ENCODE measurements around the gene NRF1.
"Not testable (repeated sequence)": the region's sequence is repeated elsewhere in the genome, so short reads cannot be mapped to it uniquely, and the experiment has no call there.

NRF1 gene

DNA sequence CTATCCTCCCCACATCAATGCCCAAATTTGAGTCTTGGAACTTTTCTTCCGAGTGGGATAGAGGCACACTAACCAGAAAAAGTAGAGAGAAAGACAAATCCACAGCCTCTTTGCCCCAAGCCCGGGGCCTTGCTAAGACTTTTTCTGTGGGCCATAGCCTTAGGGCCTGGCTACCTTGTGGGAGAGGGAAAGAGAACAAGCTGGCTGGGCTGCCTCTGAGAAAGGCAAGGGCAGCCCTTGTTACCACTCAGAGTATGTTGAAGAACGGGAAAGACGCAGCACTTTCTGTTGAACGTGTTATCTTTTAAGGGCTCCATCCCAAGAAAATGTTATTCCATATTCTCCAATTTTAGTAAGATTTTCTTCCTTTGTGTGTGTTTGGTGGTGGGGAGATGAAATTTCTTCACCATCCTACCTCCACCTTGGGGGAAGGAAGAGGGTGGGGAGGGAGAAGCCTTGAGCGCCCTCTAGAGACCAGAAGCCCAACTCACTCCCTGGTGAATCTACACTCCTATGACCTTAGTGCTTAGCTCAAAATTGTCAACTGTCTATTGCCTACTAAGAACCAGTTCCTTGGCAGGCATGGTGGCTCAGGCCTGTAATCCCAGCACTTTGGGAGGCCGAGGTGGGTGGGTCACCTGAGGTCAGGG, 3.9 kb upstream of the NRF1 start:
- no peak for DNase-seq

- no peak for DNase-seq
Measured at GRCh38 chr7:129609666-129610065, 1.9 kb upstream of the NRF1 start.

GRCh38 chr7:129610709-129611245, 743 bp upstream of the NRF1 start:
- DNase-seq: no peak

- peak; percentile 15 for DNase-seq
Measured at GRCh38 chr7:129612112-129613015, 844 bp downstream of the NRF1 start.

GRCh38 chr7:129613016-129613337, 1.5 kb downstream of the NRF1 start:
- no peak for DNase-seq

DNA sequence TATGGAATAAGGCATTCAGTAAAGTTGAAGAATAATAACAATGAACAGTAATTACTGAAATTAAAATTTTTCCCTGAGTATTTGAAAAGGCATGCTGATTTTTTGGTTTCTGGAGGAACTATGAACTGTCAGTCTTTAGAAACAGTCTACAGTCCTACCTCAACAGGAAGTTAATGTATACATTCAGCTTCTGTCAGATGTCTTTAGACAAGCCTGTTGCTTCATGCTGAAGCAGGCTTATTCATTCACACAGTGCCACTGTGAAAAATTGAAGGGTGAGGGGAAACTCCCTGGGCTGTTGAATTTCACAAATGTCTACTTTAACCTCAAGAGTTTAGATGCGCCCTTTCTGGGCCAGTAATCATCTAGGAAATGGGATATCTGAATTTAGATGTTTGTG, 3.5 kb downstream of the NRF1 start:
- DNase-seq: no peak

GRCh38 chr7:129616530-129616929, 5.0 kb downstream of the NRF1 start:
- no peak for DNase-seq

GRCh38 chr7:129617178-129617577, 5.7 kb downstream of the NRF1 start:
- no peak for DNase-seq

GRCh38 chr7:129617652-129618051, 6.1 kb downstream of the NRF1 start:
- DNase-seq: no peak

DNA sequence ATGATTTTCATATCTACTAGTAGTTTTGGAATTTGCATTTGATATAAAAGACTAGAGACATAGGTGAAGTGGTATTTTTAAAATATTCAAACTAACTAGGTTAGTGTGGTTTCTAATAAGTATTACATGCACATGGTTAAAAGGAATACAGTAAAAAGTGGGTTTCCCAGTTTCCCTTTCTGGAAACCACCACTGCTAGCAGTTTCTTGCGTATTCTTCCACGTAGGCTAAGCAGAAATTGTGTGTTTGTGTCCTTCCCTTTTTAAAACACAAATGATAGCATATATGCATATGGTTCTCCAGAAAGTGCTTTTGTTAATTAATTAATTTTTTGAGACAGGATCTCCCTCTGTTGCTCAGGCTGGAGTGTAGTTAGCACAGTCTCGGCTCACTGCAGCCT, 15.4 kb downstream of the NRF1 start:
- DNase-seq: no peak

DNA sequence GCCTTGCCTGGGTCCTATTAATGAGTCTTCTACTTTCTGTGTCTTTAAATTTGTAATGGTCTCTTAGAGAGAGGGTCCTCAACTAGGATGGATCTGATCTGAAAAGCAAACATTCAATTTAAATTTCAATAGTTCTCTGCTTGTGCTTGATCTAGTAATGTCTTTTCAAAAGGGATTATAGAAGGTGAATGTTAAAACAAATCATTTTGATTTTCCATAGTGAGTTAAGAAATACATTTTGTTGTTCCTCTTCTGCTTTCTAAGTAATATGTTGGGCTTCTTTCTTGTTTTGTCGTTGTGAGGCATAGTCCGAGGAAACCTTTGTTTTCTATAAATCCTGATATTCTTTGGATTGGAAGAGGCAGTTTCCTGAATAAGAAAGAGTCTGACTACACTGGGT, 18.8 kb downstream of the NRF1 start:
- DNase-seq: no peak

- no peak for DNase-seq
Measured at GRCh38 chr7:129634361-129635034, 23.0 kb downstream of the NRF1 start.

DNA sequence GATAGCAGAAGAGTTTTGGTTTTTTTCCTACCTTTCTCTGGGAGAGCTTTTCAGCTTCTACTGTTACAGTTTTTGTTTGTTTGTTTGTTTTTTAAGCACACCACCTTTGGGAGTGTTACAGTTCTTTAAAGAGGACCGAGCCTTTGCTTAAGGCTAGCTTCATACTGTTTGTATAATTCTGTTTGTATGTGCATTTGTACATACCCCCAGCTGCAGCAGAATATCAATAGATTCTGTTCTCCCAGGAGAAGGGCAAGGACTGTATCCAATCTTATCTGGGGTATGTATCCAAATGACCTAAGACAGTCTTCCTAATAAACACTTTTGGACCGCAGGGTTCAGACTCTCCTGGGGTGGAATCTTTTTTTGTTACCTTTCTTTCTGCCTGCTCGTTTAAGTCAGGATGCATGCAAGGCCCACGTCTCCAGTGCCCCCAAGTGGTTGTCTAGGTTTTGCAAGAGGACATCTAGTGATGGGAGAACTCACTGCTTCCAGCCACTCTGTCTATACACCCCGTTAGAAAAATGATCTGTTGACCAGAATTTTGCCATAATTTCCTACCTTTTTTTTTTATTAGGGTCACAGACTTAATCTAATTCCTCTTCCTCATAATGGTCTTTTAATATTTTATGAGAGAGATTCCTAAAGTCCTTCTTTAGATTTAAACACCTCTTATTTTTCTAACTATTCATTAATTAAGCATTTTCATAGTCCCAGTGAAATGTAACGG, 23.9 kb downstream of the NRF1 start:
- peak; percentile 47 for DNase-seq

GRCh38 chr7:129636030-129636550, 24.6 kb downstream of the NRF1 start:
- DNase-seq: not testable (repeated sequence)

- no peak for DNase-seq
Measured at GRCh38 chr7:129636641-129637040, 25.1 kb downstream of the NRF1 start.

- DNase-seq: no peak
Measured at GRCh38 chr7:129640400-129640799, 28.9 kb downstream of the NRF1 start.

DNA sequence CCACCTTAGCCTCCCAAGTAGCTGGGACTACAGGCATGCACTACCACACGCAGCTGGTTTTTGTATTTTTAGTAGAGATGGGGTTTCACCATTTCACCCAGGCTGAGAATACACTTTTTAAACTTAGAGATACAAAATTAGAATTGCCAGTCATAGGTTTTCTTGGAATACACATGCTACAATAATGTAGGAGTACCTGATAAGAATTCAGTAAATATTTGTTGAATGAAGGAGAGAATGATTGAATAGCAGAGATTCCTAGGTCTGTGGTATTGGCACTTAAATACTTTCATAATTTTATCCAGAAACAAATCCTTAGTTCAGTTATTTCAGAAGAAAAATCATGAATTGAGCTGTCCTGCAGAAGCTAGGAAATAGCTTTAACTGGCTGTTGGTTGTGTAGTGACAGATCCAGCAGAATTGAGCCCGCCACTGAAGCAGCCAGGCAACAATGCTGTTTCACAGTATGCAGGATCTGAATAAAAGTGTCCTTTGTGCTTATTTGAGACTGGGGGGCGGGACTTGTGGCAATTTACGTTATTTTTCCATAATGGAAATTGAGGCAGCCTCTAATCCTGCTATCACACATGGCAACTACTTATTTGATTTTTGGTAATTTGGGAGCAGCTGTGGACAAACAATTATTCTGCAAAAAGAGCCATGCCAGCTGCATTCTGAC, 31.5 kb downstream of the NRF1 start:
- DNase-seq: no peak

- DNase-seq: no peak
Measured at GRCh38 chr7:129643550-129644170, 32.1 kb downstream of the NRF1 start.

- DNase-seq: no peak
Measured at GRCh38 chr7:129644634-129645230, 33.2 kb downstream of the NRF1 start.

GRCh38 chr7:129646369-129647021, 35.0 kb downstream of the NRF1 start:
- no peak for DNase-seq
